NCI-H510A treated with DMSO at 0.1 percent for 48 hours (cell line): ENCODE results near the gene CDK9.
A peak's percentile ranks its signal among the peaks of the same experiment; 100 is the strongest.
"Not testable (repeated sequence)": the region's sequence is repeated elsewhere in the genome, so short reads cannot be mapped to it uniquely, and the experiment has no call there.

Source experiments
- DNase-seq: peaks from one replicate; lab custom pipeline; 2025; lab: John Stamatoyannopoulos, UW

Gene CDK9

GRCh38 chr9:127785933-127786772 lies at the start of gene CDK9:
CDK9 (plus strand) TSS chr9:127786034; CDS start chr9:127786149, 115 bp downstream.
- peak; percentile 68 for DNase-seq

GRCh38 chr9:127738666-127739065 lies 47.2 kb upstream of the CDK9 start:
- no peak for DNase-seq

- DNase-seq: no peak
These were observed 46.1 kb upstream of the CDK9 start for GRCh38 chr9:127739614-127740330.

GRCh38 chr9:127741831-127742434 lies 43.9 kb upstream of the CDK9 start:
- no peak for DNase-seq

- DNase-seq: no peak
These were observed 43.3 kb upstream of the CDK9 start for GRCh38 chr9:127742435-127743088.

- no peak for DNase-seq
These were observed 41.3 kb upstream of the CDK9 start for GRCh38 chr9:127744398-127745110.

GRCh38 chr9:127746959-127747569 lies 38.8 kb upstream of the CDK9 start:
- no peak for DNase-seq

- DNase-seq: no peak
These were observed 36.6 kb upstream of the CDK9 start for GRCh38 chr9:127749090-127749787.

- DNase-seq: no peak
These were observed 34.4 kb upstream of the CDK9 start for GRCh38 chr9:127751269-127752054.

GRCh38 chr9:127753148-127753547 lies 32.7 kb upstream of the CDK9 start:
- no peak for DNase-seq

- DNase-seq: no peak
These were observed 32.2 kb upstream of the CDK9 start for GRCh38 chr9:127753622-127754021.

GRCh38 chr9:127754099-127755060 lies 31.5 kb upstream of the CDK9 start:
- DNase-seq: peak; percentile 36

GRCh38 chr9:127755061-127756060 lies 30.5 kb upstream of the CDK9 start:
- peak; percentile 32 for DNase-seq

GRCh38 chr9:127756233-127756632 lies 29.6 kb upstream of the CDK9 start:
- no peak for DNase-seq

GRCh38 chr9:127756776-127757175 lies 29.1 kb upstream of the CDK9 start:
- not testable (repeated sequence) for DNase-seq

- DNase-seq: no peak
These were observed 27.0 kb upstream of the CDK9 start for GRCh38 chr9:127758843-127759242.

GRCh38 chr9:127761061-127761460 lies 24.8 kb upstream of the CDK9 start:
- DNase-seq: no peak
